Inflammatory macrophage treated with lipopolysaccharide for 4 hours (primary cell): ENCODE data around the gene UBE2D4.
"Not testable (repeated sequence)": the region's sequence is repeated elsewhere in the genome, so short reads cannot be mapped to it uniquely, and the experiment has no call there.

Experiments
- DNase-seq: peaks from one replicate; pipeline ENCODE4 v3.0.0-alpha.2; 2020

UBE2D4 gene

GRCh38 chr7:43914795-43915194 is 11.4 kb upstream of the UBE2D4 start:
- no peak for DNase-seq

- no peak for DNase-seq
Observed at GRCh38 chr7:43915907-43916306, 10.3 kb upstream of the UBE2D4 start.

GRCh38 chr7:43921423-43921822 is 4.8 kb upstream of the UBE2D4 start:
- no peak for DNase-seq

- DNase-seq: no peak
Observed at GRCh38 chr7:43922726-43923125, 3.5 kb upstream of the UBE2D4 start.

- no peak for DNase-seq
Observed at GRCh38 chr7:43926798-43927123, 525 bp downstream of the UBE2D4 start.

- no peak for DNase-seq
Observed at GRCh38 chr7:43927810-43928209, 1.6 kb downstream of the UBE2D4 start.

GRCh38 chr7:43929529-43930457 is 3.6 kb downstream of the UBE2D4 start:
- DNase-seq: no peak

GRCh38 chr7:43931346-43931745 is 5.1 kb downstream of the UBE2D4 start:
- DNase-seq: no peak

- no peak for DNase-seq
Observed at GRCh38 chr7:43933902-43934560, 7.8 kb downstream of the UBE2D4 start.

GRCh38 chr7:43937444-43937843 is 11.2 kb downstream of the UBE2D4 start:
- no peak for DNase-seq

- DNase-seq: no peak
Observed at GRCh38 chr7:43938892-43939482, 12.8 kb downstream of the UBE2D4 start.

GRCh38 chr7:43942250-43942649 is 16.0 kb downstream of the UBE2D4 start:
- no peak for DNase-seq

- DNase-seq: no peak
Observed at GRCh38 chr7:43942997-43943396, 16.8 kb downstream of the UBE2D4 start.

- no peak for DNase-seq
Observed at GRCh38 chr7:43943417-43944187, 17.4 kb downstream of the UBE2D4 start.

GRCh38 chr7:43944286-43944685 is 18.1 kb downstream of the UBE2D4 start:
- no peak for DNase-seq

- DNase-seq: no peak
Observed at GRCh38 chr7:43952028-43952427, 25.8 kb downstream of the UBE2D4 start.

- no peak for DNase-seq
Observed at GRCh38 chr7:43953071-43953470, 26.8 kb downstream of the UBE2D4 start.

- DNase-seq: peak; percentile 2
Observed at GRCh38 chr7:43954524-43955228, 28.4 kb downstream of the UBE2D4 start.

- no peak for DNase-seq
Observed at GRCh38 chr7:43956027-43956426, 29.8 kb downstream of the UBE2D4 start.

GRCh38 chr7:43960933-43961332 is 34.7 kb downstream of the UBE2D4 start:
- DNase-seq: peak; percentile 11

- not testable (repeated sequence) for DNase-seq
Observed at GRCh38 chr7:43966392-43966791, 40.2 kb downstream of the UBE2D4 start.
